Hepatocyte (in vitro differentiated cells): ENCODE data around the gene WDR37.
"Not testable (repeated sequence)": the region's sequence is repeated elsewhere in the genome, so short reads cannot be mapped to it uniquely, and the experiment has no call there.

Experiments
- EZH2 ChIP-seq: fragments of 200-600 bp; sonication (generic); IDR thresholded peaks from 2 replicates; pipeline ENCODE4 v1.6.1; 2016; ENCODE audit warnings: antibody characterized with exemption, mild to moderate bottlenecking, borderline replicate concordance
- EZH2phosphoT487 ChIP-seq: fragments of 200-600 bp; sonication (generic); IDR thresholded peaks from one replicate; pipeline ENCODE4 v1.6.1; 2018; ENCODE audit warnings: antibody characterized with exemption, mild to moderate bottlenecking, low read depth, moderate library complexity; ENCODE audit not compliant: unreplicated experiment, severe bottlenecking
- TF ChIP-seq, protein P1 (sequence below): fragments of 200-600 bp; sonication (generic); IDR thresholded peaks from 2 replicates; pipeline ENCODE4 v1.5.1; 2016; ENCODE audit warnings: antibody characterized with exemption, mild to moderate bottlenecking; ENCODE audit not compliant: poor library complexity

DNA sequence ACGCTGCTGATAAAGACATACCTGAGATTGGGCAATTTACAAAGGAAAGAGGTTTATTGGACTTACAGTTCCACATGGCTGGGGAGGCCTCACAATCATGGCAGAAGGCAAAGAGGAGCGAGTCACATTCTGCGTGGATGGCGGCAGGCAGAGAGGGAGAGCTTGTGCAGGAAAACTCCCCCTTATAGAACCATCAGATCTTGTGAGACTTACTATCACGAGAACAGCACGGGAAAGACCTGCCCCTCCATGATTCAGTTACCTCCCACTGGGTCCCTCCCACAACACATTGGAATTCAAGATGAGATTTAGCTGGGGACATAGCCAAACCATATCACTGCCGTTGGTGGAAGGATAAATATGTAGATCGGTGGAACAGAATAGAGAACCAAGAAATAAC is 10.5 kb downstream of the WDR37 start:
- TF ChIP-seq, protein P1, sequence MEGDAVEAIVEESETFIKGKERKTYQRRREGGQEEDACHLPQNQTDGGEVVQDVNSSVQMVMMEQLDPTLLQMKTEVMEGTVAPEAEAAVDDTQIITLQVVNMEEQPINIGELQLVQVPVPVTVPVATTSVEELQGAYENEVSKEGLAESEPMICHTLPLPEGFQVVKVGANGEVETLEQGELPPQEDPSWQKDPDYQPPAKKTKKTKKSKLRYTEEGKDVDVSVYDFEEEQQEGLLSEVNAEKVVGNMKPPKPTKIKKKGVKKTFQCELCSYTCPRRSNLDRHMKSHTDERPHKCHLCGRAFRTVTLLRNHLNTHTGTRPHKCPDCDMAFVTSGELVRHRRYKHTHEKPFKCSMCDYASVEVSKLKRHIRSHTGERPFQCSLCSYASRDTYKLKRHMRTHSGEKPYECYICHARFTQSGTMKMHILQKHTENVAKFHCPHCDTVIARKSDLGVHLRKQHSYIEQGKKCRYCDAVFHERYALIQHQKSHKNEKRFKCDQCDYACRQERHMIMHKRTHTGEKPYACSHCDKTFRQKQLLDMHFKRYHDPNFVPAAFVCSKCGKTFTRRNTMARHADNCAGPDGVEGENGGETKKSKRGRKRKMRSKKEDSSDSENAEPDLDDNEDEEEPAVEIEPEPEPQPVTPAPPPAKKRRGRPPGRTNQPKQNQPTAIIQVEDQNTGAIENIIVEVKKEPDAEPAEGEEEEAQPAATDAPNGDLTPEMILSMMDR = not testable (repeated sequence)
- not testable (repeated sequence) for TF ChIP-seq EZH2phosphoT487, EZH2
